ENCODE measurements around the gene MSRB3. TPM values are rescaled to one million over a fixed set of nuclear protein-coding genes. Genes with fewer than 3 reads are reported as not detected.

MSRB3 gene
- total RNA-seq, 1 experiment from 2014 or later: 5.9 TPM

GRCh38 chr12:65259501-65259900 is 19.0 kb upstream of the MSRB3 start:
- intact Hi-C loops (cut with micrococcal nuclease): no loop called here
- no peak for DNase-seq
- ChIA-PET CTCF (no interaction called here), POLR2A (ENCODE audit: unreplicated experiment) (no interaction called here)
- no peaks in the 10 kb centered on the region for H3K9me2 ChIP-seq (replicated peaks; ENCODE audit: low read length)
- TF ChIP-seq EZH2phosphoT487 (IDR thresholded peaks at IDR 0.05; ENCODE audit: borderline replicate concordance, low read length) (no peak), EZH2 (IDR thresholded peaks at IDR 0.05; ENCODE audit: low read length, unreplicated experiment) (no peak), CTCF (conservative IDR thresholded peaks at IDR 0.05; ENCODE audit: low read depth, low read length) (no peak)
- H3F3A ChIP-seq (ENCODE audit: low read length, unreplicated experiment): no peaks in the 10 kb centered on the region
- no peak for ATAC-seq
- H4K20me1 ChIP-seq (ENCODE audit: low read length): no peaks in the 10 kb centered on the region
- no peaks in the 10 kb centered on the region for H3K9me3 ChIP-seq (ENCODE audit: low read length)
- H3K27ac ChIP-seq (ENCODE audit: low read length): no peak overlapping the region
- H3K4me3 ChIP-seq (ENCODE audit: low read length): no peak overlapping the region
- H3K9ac ChIP-seq (ENCODE audit: low read length): no peak overlapping the region
- no peaks in the 10 kb centered on the region for H3K4me1 ChIP-seq (ENCODE audit: insufficient read depth, low read length)
- no peak overlapping the region for H2AFZ ChIP-seq (ENCODE audit: low read length)
- H3K36me3 ChIP-seq (ENCODE audit: low read depth, low read length): no peaks in the 10 kb centered on the region
- no TSS peak for BruUV-seq (replicated peaks)
- no peaks in the 10 kb centered on the region for H3K79me2 ChIP-seq (ENCODE audit: low read length)
- no peak overlapping the region for H3K4me2 ChIP-seq (ENCODE audit: low read length)
- no peaks in the 10 kb centered on the region for H3K27me3 ChIP-seq (ENCODE audit: low read length)

- H3K9ac ChIP-seq (ENCODE audit: low read length): no peak overlapping the region
- H2AFZ ChIP-seq (ENCODE audit: low read length): no peak overlapping the region
- H4K20me1 ChIP-seq (ENCODE audit: low read length): no peaks in the 10 kb centered on the region
- DNase-seq: no peak
- no TSS peak for BruUV-seq (replicated peaks)
- no peaks in the 10 kb centered on the region for H3K4me1 ChIP-seq (ENCODE audit: insufficient read depth, low read length)
- ATAC-seq: no peak
- H3K27me3 ChIP-seq (ENCODE audit: low read length): no peaks in the 10 kb centered on the region
- no peak overlapping the region for H3K4me2 ChIP-seq (ENCODE audit: low read length)
- H3K36me3 ChIP-seq (ENCODE audit: low read depth, low read length): no peaks in the 10 kb centered on the region
- POLR2A ChIA-PET (ENCODE audit: unreplicated experiment): no interaction called here
- H3K79me2 ChIP-seq (ENCODE audit: low read length): no peaks in the 10 kb centered on the region
- no peaks in the 10 kb centered on the region for H3F3A ChIP-seq (ENCODE audit: low read length, unreplicated experiment)
- H3K9me2 ChIP-seq (replicated peaks; ENCODE audit: low read length): no peaks in the 10 kb centered on the region; the same call in 1 of the 2 replicates
- no peak overlapping the region for H3K4me3 ChIP-seq (ENCODE audit: low read length)
- intact Hi-C loops (cut with micrococcal nuclease): no loop called here
- TF ChIP-seq EZH2 (IDR thresholded peaks at IDR 0.05; ENCODE audit: low read length, unreplicated experiment) (no peak), CTCF (conservative IDR thresholded peaks at IDR 0.05; ENCODE audit: low read depth, low read length) (no peak), EZH2phosphoT487 (IDR thresholded peaks at IDR 0.05; ENCODE audit: borderline replicate concordance, low read length) (no peak)
- H3K27ac ChIP-seq (ENCODE audit: low read length): no peak overlapping the region
- no peaks in the 10 kb centered on the region for H3K9me3 ChIP-seq (ENCODE audit: low read length)
- CTCF ChIA-PET: no interaction called here
Measured at GRCh38 chr12:65263777-65264176, 14.7 kb upstream of the MSRB3 start.

DNA sequence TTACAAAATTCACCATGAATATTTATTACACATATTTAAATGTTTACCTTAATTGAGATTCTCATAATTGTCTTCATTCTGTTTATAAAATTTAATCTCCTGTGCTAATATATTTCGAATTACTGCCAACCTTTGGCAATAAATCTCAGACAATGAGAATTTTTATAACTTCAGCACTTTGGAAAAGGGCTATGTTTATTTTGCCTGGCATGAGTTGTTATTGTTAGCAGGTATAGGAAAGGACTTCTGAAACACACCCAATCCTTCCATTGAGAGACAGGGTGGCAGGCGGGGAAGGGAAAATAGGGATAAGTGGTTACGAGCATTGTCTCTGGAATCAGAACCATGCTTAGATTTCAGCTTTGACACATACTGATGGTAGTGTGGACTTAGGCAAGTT is 12.1 kb upstream of the MSRB3 start:
- H3K27me3 ChIP-seq (ENCODE audit: low read length): no peaks in the 10 kb centered on the region
- DNase-seq (no peak), ATAC-seq (no peak)
- BruUV-seq (replicated peaks): no TSS peak
- H3F3A ChIP-seq (ENCODE audit: low read length, unreplicated experiment): no peaks in the 10 kb centered on the region
- H3K79me2 ChIP-seq (ENCODE audit: low read length): no peaks in the 10 kb centered on the region
- intact Hi-C loops (cut with micrococcal nuclease): no loop called here
- H3K27ac ChIP-seq (ENCODE audit: low read length): no peak overlapping the region
- CTCF ChIA-PET: no interaction called here
- no peak overlapping the region for H3K4me3 ChIP-seq (ENCODE audit: low read length)
- H3K4me1 ChIP-seq (ENCODE audit: insufficient read depth, low read length): peaks cover 10% of the 10 kb centered on the region
- H4K20me1 ChIP-seq (ENCODE audit: low read length): no peaks in the 10 kb centered on the region
- H3K36me3 ChIP-seq (ENCODE audit: low read depth, low read length): no peaks in the 10 kb centered on the region
- no peak overlapping the region for H3K4me2 ChIP-seq (ENCODE audit: low read length)
- H2AFZ ChIP-seq (ENCODE audit: low read length): no peak overlapping the region
- POLR2A ChIA-PET (ENCODE audit: unreplicated experiment): no interaction called here
- H3K9me3 ChIP-seq (ENCODE audit: low read length): no peaks in the 10 kb centered on the region
- TF ChIP-seq EZH2 (IDR thresholded peaks at IDR 0.05; ENCODE audit: low read length, unreplicated experiment) (no peak), CTCF (conservative IDR thresholded peaks at IDR 0.05; ENCODE audit: low read depth, low read length) (no peak), EZH2phosphoT487 (IDR thresholded peaks at IDR 0.05; ENCODE audit: borderline replicate concordance, low read length) (no peak)
- H3K9me2 ChIP-seq (replicated peaks; ENCODE audit: low read length): no peaks in the 10 kb centered on the region; the same call in 1 of the 2 replicates
- H3K9ac ChIP-seq (ENCODE audit: low read length): no peak overlapping the region

Measured in PC-3 (cell line).